Ishikawa (cell line): ENCODE results near the gene NUMA1.

Experiments used
- CEBPB ChIP-seq: IDR thresholded peaks from 2 replicates; pipeline ENCODE4 v1.6.1; 2012
- CREB1 ChIP-seq: IDR thresholded peaks from 2 replicates; pipeline ENCODE4 v1.6.1; 2012; ENCODE audit warnings: low read depth
- EGR1 ChIP-seq: IDR thresholded peaks from 2 replicates; pipeline ENCODE4 v1.6.1; 2012
- EP300 ChIP-seq: IDR thresholded peaks from 2 replicates; pipeline ENCODE4 v1.6.1; 2012; ENCODE audit warnings: borderline replicate concordance
- FOXM1 ChIP-seq: IDR thresholded peaks from 2 replicates; pipeline ENCODE4 v1.6.1; 2012; ENCODE audit warnings: low read depth, borderline replicate concordance
- MAX ChIP-seq: IDR thresholded peaks from 2 replicates; pipeline ENCODE4 v1.6.1; 2012
- NFIC ChIP-seq: IDR thresholded peaks from 2 replicates; pipeline ENCODE4 v1.6.1; 2012
- RAD21 ChIP-seq: IDR thresholded peaks from 2 replicates; pipeline ENCODE4 v1.6.1; 2012; ENCODE audit warnings: low read depth
- REST ChIP-seq: IDR thresholded peaks from 2 replicates; pipeline ENCODE4 v1.6.1; 2012; ENCODE audit warnings: low read depth, mild to moderate bottlenecking
- TAF1 ChIP-seq: IDR thresholded peaks from 2 replicates; pipeline ENCODE4 v1.6.1; 2012; ENCODE audit warnings: low read depth, mild to moderate bottlenecking
- TCF12 ChIP-seq: IDR thresholded peaks from 2 replicates; pipeline ENCODE4 v1.6.1; 2012; ENCODE audit warnings: low read depth
- TEAD4 ChIP-seq: IDR thresholded peaks from 2 replicates; pipeline ENCODE4 v1.6.1; 2012
- USF1 ChIP-seq: IDR thresholded peaks from 2 replicates; pipeline ENCODE4 v1.6.1; 2012
- YY1 ChIP-seq: IDR thresholded peaks from 2 replicates; pipeline ENCODE4 v1.6.1; 2012; ENCODE audit warnings: low read depth
- ZBTB7A ChIP-seq: IDR thresholded peaks from 2 replicates; pipeline ENCODE4 v1.6.1; 2012; ENCODE audit warnings: low read depth

The NUMA1 gene

GRCh38 chr11:72006309-72007088 lies 73.8 kb downstream of the NUMA1 start:
- TF ChIP-seq USF1, result no peak
- TF ChIP-seq FOXM1, result no peak
- TF ChIP-seq EP300, result no peak
- no peak for TF ChIP-seq RAD21
- no peak for TF ChIP-seq NFIC
- no peak for TF ChIP-seq TEAD4
- TF ChIP-seq EGR1, result no peak
- no peak for TF ChIP-seq TCF12
- no peak for TF ChIP-seq REST
- no peak for TF ChIP-seq ZBTB7A
- no peak for TF ChIP-seq CREB1
- TF ChIP-seq YY1, result no peak
- no peak for TF ChIP-seq CEBPB
- TF ChIP-seq MAX, result no peak
- TF ChIP-seq TAF1, result no peak

GRCh38 chr11:72005347-72006260 lies 74.7 kb downstream of the NUMA1 start:
- TF ChIP-seq YY1 (no peak), NFIC (peak; percentile 85), MAX (0 out of 2 replicates have a peak, but pooled peaks have one; percentile 31), RAD21 (peak; percentile 2; the same call in 1 of the 2 replicates)

GRCh38 chr11:72004515-72005346 lies 75.6 kb downstream of the NUMA1 start:
- TF ChIP-seq NFIC (no peak), TEAD4 (0 out of 2 replicates have a peak, but pooled peaks have one; percentile 50), USF1 (no peak), FOXM1 (no peak), EGR1 (no peak), TCF12 (peak; percentile 63; the same call in 1 of the 2 replicates), EP300 (peak; percentile 59; the same call in 1 of the 2 replicates)

GRCh38 chr11:72003776-72004171 lies 76.6 kb downstream of the NUMA1 start:
- TF ChIP-seq USF1, result no peak
- TF ChIP-seq REST, result no peak
- TF ChIP-seq MAX, result no peak
- no peak for TF ChIP-seq ZBTB7A
- no peak for TF ChIP-seq RAD21
- TF ChIP-seq CREB1, result no peak
- no peak for TF ChIP-seq CEBPB
- TF ChIP-seq TCF12, result no peak
- no peak for TF ChIP-seq TAF1
- TF ChIP-seq TEAD4, result no peak
- TF ChIP-seq YY1, result no peak
- no peak for TF ChIP-seq EP300
- TF ChIP-seq EGR1, result no peak
- no peak for TF ChIP-seq NFIC
- TF ChIP-seq FOXM1, result no peak
